GM18873 (cell line): ENCODE data around the gene ERC1.
"Not testable (repeated sequence)": the region's sequence is repeated elsewhere in the genome, so short reads cannot be mapped to it uniquely, and the experiment has no call there.

Experiments used
- ATAC-seq: cut with Tn5 transposase; IDR thresholded peaks from one replicate; pipeline ENCODE4 v1.9.1; 2021; ENCODE audit warnings: mild to moderate bottlenecking, moderate library complexity, moderate number of reproducible peaks; ENCODE audit not compliant: unreplicated experiment, low FRiP score

Gene ERC1

DNA sequence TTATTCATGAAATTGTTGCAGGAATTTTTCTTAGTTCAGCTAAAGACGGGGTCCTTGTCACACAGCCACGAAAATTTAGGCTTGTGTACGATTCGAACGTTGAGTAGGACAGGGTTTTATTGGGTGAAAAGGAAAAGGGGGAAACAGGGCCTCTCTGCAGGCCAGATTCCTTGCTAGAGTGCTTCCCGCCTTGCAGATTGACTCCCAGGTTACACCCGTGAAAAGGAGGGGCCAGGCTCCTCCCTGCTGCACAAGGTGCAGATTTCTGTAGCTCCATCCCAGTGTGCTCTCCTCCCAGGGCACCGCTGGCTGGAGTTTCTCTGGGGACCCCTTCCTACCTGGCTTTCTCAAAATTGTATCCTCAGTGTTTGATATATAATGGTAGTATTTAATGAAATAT, 221.5 kb downstream of the ERC1 start:
- ATAC-seq, result no peak

DNA sequence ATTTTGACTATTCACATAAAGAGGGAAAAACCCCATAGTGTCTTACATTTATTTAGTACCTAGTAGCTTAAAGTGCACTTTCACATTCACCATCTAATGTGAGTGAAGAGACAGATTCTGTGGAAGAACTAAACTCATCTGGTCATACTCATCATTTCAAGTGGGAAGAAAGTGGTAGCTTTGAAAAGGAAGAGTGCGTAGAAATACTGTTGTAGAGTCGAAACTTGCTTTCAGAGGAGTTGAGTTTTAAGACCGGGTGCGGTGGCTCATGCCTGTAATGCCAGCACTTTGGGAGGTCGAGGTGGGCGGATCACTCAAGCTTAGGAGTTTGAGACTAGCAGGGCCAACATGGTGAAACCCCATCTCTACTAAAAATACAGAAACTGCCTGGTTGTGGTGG, 222.2 kb downstream of the ERC1 start:
- no peak for ATAC-seq

DNA sequence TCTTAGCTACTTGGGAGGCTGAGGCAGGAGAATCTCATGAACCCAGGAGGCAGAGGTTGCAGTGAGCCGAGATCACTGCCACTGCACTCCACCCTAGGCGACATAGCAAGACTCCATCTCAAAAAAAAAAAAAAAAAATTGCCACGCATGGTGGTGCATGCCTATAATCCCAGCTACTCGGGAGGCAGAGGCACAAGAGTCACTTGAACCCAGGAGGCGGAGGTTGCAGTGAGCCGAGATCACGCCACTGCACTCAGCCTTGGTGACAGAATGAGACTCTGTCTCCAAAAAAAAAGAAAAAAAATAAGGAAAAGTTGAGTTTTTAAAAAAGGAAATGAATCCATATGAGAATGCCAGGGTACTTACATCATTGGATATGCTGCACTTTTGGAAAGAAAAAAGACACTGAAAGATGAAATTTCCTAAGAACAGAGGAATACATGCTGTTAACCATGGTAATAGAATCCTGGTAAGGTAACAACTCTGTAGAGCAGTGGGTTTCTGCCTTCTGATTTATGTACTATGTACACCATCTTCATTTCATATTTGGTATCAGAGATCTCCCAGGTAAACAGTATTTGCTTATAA, 222.7 kb downstream of the ERC1 start:
- no peak for ATAC-seq

DNA sequence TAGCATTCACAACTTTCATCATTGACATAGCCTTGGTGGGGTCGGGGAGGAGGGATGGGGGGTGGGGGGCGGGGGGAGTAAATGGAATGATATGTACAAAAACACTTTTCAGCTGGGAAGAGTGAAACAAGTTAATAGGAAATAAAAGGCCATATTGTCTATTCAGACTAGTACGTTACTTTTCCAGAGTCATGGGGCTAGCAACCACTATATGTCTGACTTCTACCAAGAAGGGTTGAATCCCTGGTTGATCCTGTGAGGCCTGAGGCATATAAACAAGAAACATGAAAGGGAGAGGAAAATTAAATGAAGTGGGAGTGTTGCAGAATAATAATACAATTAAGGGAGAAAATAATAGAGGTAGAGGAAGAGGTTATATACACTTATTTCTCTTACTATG, 225.5 kb downstream of the ERC1 start:
- no peak for ATAC-seq

DNA sequence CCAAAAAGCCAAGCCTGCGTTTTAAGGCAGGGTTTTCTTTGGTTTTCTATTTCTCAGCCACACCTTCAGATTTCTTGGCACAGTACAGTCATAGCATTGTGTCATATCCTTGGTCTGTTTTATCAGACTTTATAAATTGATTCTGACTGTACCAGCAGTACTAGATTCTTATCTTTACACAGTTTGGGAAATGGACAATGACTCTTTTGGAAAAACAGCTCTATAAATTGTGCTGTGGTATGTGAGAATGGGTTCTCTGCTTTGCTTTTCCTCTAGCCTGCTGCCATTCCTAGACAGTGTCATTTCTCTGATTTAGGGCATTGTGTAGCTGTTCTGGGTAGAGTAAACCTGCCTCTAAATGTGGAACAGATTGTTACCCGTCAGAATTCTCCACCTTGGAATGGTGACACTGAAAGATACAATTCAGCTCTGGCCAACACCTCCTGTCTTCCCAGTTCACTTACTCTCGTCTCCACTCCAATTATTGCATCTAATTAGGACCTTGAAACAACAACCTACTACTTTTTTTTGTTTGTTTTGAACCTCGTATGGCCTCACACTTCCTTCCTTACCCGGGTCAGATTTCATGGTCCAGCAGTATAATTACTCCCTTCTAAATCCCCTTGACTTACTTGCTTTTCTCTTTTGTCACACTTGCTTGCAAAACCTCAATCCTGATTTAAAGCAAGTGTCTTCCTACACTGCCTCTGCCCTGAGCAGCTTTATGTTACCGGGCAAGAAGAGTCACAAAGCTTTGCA, 226.3 kb downstream of the ERC1 start:
- ATAC-seq, result no peak

DNA sequence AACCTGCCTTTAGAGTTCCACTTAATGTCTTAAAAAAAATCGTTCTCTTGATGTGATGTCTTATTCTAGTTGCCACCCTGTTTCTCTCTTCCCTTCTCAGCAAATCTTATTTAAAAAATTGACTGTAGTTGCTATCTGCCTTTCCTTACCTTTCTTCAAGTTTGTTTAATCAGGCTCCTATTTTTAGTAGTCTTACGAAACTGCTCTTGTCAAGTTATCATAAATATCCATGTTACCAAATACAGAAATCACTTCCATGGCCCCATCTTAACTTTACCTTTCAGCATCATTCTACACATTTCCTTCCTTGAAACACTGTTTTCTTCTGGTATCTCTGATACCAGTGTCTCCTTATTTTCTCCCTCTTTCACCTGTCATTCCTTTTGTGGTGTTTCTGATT, 227.3 kb downstream of the ERC1 start:
- ATAC-seq, result no peak

DNA sequence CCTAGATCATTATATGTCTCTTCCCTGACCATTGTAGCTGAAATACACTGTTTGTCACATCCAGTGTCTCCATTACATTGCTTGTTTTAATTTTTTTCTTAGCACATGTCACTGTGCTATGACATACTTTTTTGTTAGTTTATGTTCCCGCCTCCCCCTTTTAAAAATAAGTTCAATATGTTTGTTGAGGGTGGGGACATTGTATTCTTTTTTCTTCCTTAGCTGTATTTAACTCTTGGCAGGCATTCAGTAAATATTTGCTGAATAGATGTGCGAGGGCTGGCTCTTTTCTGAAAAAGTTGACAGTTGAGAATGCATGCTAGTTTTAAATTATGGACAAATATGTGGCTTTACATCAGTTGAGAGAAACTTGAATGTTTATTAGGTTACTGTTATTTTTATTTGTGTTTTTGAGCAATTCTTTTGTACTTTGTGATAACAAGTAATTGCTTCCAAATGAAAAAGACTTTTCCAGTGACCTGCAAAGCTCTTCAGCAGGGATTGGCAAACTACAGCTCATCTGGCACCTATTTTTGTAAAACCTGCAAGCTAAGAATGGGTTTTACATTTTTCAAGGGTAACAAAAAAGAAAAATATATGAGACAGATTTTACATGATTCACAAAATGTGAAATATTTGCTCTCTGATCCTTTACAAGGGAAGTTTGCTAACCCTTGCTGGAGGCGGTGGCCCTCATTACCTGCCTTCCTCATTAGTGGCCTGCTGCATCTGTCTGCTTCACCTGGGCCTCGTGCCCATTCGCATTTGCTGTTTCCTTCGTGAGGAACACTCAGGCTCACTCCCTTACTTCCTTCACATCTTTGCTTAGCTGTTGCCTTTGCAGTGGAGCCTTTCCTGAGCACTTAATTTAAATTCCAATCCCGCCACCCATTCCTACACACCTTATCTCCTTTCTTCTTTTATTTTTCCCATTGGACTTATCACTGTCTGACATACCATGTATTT, 229.4 kb downstream of the ERC1 start:
- ATAC-seq, result no peak

DNA sequence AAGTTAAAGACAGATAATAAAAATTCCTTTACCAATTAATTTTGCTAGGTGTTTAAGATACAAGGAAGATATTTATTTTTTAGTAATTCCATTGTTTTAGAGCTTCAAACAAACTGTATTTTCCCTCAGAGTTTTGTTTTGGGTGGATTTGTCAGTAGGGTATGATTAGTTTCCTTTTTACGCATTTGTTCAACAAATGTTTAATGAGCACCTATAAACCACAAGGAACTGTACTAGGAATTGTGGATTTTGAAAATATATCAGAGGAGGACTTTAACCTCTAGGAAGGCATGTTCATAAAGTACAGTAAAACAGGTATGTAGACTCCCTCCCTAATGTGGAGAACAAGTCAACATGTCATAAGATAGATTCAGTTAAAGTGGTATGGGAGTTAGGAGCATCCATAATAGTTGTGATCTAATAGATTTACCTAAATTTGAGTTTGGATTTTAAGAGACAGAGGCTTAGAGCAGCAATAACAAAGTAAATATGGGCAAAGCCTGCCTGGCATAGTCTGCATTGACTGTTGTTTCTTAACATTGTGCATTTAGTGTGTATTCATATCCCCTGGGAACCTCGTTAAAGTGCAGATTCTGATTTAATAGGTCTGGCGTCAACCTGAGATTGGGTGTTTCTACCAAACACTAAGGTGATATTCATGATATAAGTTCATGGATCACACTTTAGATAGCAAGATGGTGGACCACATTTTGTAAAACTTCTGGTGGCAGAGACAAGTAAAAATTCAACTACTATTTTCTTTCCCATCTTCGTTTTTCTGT, 232.0 kb downstream of the ERC1 start:
- ATAC-seq, result no peak

DNA sequence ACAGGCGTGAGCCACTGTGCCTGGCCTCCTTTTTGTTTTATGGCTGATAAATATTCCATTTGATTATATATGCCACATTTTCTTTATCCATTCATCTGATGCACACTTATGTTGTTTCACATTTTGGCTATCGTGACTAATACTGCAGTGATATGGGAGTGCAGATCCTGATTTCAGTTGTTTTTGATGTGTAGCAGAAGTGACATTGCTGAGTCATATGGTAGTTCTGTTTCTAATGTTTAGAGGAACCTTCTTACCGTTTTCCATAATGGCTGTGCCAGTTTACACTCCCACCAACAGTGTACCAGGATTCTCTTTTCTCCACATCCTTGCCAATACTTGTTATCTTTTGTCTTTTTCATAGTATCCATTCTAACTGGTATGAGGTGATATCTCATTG, 235.9 kb downstream of the ERC1 start:
- no peak for ATAC-seq

DNA sequence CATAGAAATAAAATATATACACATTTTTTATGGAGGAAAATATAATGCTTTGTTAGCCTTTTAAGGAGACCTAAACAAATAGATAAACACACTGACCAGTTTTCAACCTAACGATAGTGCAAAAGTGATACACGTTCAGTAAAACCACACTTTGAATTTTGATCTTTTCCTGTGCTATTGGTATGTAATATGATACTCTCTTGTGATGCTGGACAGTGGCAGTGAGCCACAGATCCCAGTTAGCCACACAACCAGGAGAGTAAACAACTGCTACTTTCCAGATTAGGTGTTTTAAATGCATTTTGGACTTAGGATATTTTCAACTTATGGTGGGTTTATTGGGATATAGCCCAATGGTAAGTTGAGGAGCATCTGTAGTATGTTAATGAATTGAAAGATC, 243.1 kb downstream of the ERC1 start:
- no peak for ATAC-seq

DNA sequence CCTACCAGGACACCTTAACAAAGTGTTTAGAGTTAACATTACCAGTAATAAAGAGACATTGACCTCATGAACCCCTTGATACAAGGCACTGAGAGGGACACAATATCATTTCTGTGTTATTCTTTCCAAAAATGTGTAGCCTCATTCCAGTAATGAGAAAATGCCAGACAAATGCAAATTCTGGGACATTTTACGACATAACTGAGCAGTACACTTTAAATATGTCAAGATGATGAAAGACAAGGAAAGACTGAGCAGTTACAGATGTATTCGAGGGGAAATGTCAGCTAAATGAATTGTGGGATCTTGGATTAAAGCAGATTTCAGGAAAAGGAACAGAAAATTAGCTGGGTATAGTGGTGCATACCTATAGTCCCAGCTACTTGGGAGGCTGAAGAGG, 255.6 kb downstream of the ERC1 start:
- no peak for ATAC-seq

DNA sequence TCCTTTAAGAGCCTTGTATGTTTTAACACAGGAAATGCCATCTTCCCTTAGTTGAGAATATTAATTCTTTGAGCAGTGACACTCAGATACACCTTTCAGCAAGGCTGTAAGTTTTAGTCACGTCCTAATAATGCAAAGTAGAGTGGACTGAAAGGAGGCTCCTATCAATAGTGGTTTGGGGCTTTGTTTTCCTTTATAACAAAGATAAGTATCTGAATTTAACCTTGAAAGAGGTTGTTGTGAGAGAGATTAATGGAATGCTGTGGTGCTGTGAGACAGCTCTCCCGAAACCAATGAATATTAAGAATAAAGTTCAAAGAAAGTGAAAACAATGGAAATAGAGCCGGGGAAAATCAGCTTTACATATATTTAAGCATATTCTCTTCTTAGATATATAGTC, 259.6 kb downstream of the ERC1 start:
- no peak for ATAC-seq

DNA sequence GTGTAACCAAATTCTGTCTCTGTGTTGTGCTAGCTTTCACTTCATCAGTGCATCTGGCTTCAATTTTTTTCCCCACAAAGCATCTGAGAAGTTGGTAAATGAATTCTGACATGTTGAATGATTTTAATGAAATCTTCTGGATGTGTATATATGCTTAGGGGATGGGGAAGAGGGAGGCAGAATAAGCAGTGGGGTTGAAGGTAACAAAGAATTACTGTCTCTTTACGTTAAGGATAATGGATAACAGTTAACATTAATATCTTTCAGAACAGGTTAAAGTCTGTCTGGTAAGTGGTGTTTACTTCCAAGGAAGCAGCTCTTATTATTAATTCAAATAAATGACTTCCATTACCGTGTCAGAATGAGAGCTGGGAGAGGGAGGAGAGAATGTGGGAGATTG, 261.7 kb downstream of the ERC1 start:
- ATAC-seq, result no peak

DNA sequence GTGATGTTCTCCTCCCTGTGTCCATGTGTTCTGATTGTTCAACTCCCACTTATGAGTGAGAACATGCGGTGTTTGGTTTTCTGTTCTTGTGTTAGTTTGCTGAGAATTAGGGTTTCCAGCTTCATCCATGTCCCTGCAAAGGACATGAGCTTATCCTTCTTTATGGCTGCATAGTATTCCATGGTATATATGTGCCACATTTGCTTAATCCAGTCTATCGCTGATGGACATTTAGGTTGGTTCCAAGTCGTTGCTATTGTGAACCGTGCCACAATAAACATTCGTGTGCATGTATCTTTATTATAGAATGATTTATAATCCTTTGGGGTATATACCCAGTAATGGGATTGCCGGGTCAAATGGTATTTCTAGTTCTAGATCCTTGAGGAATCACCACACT, 264.1 kb downstream of the ERC1 start:
- not testable (repeated sequence) for ATAC-seq

DNA sequence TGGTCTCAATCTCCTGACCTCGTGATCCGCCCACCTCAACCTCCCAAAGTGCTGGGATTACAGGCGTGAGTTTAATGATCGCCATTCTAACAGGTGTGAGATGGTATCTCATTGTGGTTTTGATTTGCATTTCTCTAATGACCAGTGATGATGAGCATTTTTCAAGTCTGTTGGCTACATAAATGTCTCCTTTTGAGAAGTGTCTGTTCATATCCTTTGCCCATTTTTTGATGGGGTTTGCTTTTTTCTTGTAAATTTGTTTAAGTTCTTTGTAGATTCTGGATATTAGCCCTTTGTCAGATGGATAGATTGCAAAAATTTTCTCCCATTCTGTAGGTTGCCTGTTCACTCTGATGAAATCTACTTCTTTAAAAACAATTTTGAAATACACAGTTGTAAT, 264.8 kb downstream of the ERC1 start:
- ATAC-seq, result not testable (repeated sequence)

DNA sequence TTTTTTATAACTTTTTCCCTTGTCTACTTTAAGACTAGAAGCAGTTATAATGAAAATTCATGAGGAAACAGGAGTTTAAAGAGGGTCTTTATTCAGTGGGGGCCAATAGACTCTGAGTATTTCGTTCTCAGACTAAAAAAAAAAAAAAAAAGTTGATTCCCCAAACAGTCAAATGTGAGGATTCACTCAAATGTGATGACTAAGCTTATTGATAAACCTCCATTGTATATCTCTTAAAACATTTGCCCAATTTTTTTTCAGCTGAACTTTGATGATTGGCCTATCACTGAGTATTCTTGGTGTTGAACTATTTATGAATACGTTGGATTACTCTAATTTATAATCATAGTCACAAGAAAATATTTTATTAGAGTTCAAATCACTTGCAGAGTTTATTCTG, 265.3 kb downstream of the ERC1 start:
- no peak for ATAC-seq

DNA sequence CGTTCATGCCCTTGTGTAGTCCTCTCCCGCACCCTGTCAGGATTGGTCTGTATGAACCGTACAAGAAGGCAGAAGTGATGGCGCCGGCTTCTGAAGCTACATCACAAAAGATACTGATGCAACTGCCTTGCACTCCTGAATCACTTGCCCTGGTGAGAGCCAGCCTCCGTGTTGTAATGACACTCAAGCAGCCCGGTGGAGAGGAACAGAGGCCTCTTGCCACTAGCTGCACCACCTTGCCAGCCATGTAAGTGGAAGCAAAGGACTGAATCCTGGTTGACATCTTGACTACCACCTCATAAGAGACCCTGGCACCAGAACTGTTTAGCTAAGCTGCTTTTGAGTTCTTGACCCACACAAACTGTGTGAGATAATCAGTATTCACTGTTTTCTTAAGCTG, 266.0 kb downstream of the ERC1 start:
- no peak for ATAC-seq

DNA sequence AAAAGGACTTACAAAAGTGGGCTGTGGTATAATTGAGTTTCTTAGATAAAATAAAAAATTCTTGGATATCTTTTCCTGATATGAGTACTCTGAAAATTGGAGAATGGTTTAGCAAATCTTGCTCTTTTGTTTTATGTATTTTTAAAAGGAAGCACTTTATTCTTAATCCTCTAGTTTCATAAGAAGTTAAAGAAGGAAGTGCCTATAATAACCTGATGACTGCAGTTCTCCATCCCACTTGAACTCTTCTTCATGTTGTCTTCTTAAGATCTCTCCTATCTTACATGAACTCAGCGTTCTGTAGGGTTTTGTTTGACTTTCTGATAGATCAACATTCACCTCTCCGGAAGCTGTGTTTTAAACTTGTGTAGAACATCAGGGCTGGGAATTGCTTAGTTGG, 271.0 kb downstream of the ERC1 start:
- no peak for ATAC-seq

DNA sequence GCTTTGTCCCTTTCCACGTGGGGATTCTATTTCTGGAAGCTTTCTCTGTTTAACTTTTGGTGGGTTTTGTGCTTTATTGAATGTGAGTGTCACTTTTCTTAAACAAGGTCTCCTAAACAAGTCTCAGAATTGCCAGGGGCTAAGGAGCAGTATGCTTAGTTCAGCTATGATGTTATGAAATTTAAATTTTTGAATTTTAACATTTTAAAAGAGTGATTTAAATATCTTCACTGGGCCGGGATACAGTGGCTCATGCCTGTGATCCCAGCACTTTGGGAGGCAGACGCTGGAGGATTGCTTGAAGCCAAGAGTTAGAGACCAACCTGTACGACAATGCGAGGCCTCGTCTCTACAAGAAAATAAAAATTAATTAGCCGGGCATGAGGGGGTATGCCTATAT, 276.2 kb downstream of the ERC1 start:
- ATAC-seq, result no peak

DNA sequence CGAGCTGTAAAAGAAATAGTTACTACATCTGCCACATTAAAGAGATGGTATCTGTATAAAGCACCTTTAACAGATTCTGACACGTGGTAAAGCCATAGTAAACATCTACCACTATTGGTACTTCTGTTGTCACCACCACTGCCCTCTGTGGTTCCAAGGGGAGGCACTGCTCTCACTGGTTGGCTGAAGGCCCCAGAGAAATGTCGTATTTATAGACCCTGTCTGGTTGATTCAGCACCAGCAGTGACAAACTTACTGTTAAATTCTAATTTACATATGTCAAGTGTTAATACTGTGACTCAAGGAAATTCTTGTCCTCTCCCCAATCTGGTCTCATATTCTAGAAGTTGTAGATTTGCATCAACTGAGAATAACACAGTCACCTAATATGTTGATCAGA, 281.1 kb downstream of the ERC1 start:
- ATAC-seq, result no peak

DNA sequence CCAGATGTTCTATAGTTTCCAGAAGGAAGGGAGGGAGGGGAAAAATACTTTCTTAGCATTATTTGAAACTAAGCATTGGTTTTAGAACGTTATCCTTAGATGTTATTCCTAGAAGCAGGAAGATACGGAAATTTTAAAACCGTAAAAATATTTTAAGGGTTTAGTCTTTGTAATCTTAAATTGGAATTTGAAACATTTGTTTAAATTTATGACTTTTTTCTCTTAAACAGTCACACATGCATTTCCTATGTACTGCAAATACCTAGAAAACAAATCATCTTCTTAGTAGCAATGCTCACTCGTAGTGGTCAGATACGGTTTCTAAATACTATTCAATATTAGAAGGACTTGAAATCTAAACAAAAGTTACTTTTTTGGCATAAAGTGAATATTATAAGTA, 282.0 kb downstream of the ERC1 start:
- ATAC-seq, result no peak
